Brain microvascular endothelial cell (primary cell): ENCODE data around the gene ROBO4.

Experiments
- DNase-seq: peaks from one replicate; pipeline ENCODE4 v3.0.0-alpha.2; 2020
- H3K27ac ChIP-seq: fragments of 250-450 bp; sonication (Bioruptor Pico); 2 replicates; pipeline ENCODE4 v1.5.1; 2020; ENCODE audit warnings: mild to moderate bottlenecking, moderate library complexity
- H3K27me3 ChIP-seq: fragments of 250-450 bp; sonication (Bioruptor Pico); replicated peaks from 2 replicates; pipeline ENCODE4 v1.5.1; 2020; ENCODE audit warnings: mild to moderate bottlenecking
- H3K36me3 ChIP-seq: fragments of 250-450 bp; sonication (Bioruptor Pico); replicated peaks from 2 replicates; pipeline ENCODE4 v1.5.1; 2020; ENCODE audit warnings: mild to moderate bottlenecking
- H3K4me3 ChIP-seq: 2 replicates; pipeline ENCODE4 v1.5.1; 2011; ENCODE audit warnings: low read depth, mild to moderate bottlenecking, control low read depth, low read length, moderate library complexity
- in situ Hi-C: cut with HindIII; loops from 2 replicates; pipeline ENCODE4 v1.10.0; 2017; ENCODE audit warnings: low sequenced_read_pairs, low pct_ligation_motif_present
- TF ChIP-seq, protein P1 (sequence below): IDR thresholded peaks from 2 replicates; pipeline ENCODE4 v1.5.1; 2011; ENCODE audit warnings: low read depth, mild to moderate bottlenecking, moderate library complexity, low read length, control low read depth, inconsistent platforms; ENCODE audit errors: missing control alignments

The ROBO4 gene

DNA sequence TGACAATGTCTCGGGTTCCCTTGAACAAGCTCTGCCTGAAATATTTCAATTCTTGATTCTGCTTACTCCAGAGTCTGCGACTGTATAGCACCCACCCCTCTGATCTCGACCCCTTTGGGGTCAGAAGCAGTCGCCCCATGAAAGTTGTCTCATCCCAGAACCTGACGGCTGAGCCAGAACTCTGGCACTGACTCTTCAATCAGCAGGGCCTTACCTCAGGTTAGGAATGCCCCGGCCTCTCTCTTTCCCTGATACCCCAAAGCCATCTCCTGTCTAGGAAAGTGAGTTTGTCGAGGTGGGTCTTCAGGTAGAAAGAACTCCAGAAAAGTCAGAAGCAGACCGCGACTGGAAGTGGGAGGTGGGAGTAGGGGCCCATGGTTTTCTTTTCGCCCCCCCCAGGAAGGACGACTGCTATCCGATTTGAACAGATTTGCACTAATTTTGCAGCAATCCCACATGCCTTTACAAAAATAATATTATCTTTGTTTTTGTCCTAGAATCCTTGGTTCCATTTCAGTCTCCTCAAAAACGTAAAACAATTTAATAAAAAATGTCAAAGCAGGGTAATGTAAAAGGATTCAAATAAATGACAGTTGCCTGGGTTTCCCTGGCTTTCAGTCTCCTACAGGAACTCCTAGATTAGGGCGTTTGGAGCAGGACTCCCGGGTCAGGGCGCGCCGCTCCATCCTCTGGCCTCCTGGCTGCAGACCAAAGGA, 33.3 kb downstream of the ROBO4 start:
- H3K27ac ChIP-seq = no peak overlapping the region
- H3K4me3 ChIP-seq = no peak overlapping the region
- no peaks in the 10 kb centered on the region for H3K36me3 ChIP-seq
- no peak for DNase-seq
- TF ChIP-seq, protein P1, sequence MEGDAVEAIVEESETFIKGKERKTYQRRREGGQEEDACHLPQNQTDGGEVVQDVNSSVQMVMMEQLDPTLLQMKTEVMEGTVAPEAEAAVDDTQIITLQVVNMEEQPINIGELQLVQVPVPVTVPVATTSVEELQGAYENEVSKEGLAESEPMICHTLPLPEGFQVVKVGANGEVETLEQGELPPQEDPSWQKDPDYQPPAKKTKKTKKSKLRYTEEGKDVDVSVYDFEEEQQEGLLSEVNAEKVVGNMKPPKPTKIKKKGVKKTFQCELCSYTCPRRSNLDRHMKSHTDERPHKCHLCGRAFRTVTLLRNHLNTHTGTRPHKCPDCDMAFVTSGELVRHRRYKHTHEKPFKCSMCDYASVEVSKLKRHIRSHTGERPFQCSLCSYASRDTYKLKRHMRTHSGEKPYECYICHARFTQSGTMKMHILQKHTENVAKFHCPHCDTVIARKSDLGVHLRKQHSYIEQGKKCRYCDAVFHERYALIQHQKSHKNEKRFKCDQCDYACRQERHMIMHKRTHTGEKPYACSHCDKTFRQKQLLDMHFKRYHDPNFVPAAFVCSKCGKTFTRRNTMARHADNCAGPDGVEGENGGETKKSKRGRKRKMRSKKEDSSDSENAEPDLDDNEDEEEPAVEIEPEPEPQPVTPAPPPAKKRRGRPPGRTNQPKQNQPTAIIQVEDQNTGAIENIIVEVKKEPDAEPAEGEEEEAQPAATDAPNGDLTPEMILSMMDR = no peak
- H3K27me3 ChIP-seq = peaks cover 83% of the 10 kb centered on the region
- in situ Hi-C loops = no loop called here

- TF ChIP-seq, protein P1 = no peak
- in situ Hi-C loops = no loop called here
- Histone ChIP-seq H3K4me3 (no peak overlapping the region), H3K36me3 (no peaks in the 10 kb centered on the region), H3K27ac (no peak overlapping the region), H3K27me3 (peaks cover 78% of the 10 kb centered on the region)
- DNase-seq = no peak
Measured at GRCh38 chr11:124863826-124864165, 33.9 kb downstream of the ROBO4 start.

- in situ Hi-C loops = no loop called here
- peaks cover 73% of the 10 kb centered on the region for H3K27me3 ChIP-seq
- no peaks in the 10 kb centered on the region for H3K36me3 ChIP-seq
- H3K27ac ChIP-seq = no peak overlapping the region
- TF ChIP-seq, protein P1 = no peak
- peak; percentile 16 for DNase-seq
- H3K4me3 ChIP-seq = peak overlapping the region; percentile 9
Measured at GRCh38 chr11:124863137-124863825, 34.4 kb downstream of the ROBO4 start.

DNA sequence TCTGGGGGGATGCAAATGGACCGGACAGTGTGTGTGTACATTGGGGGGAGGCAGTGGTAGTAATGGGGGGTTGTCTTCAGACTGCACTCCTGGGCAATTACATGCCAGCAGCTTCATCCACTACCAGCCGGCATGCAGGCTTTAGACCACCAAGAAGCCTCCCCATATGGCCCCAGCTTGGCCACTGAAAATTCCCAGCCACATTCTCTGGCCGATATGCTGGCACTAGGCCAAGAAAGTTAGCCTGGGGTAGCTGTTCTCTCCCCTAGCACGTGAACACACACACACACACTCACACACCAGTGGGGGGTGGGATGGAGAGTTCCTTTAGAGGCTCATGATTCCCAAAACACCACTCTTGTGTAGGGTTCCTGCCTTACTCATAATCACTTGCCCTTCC, 36.0 kb downstream of the ROBO4 start:
- no peak for DNase-seq
- TF ChIP-seq, protein P1 = no peak
- in situ Hi-C loops = no loop called here
- no peak overlapping the region for H3K4me3 ChIP-seq
- H3K27ac ChIP-seq = no peak overlapping the region
- H3K36me3 ChIP-seq = no peaks in the 10 kb centered on the region
- H3K27me3 ChIP-seq = peaks cover 59% of the 10 kb centered on the region

DNA sequence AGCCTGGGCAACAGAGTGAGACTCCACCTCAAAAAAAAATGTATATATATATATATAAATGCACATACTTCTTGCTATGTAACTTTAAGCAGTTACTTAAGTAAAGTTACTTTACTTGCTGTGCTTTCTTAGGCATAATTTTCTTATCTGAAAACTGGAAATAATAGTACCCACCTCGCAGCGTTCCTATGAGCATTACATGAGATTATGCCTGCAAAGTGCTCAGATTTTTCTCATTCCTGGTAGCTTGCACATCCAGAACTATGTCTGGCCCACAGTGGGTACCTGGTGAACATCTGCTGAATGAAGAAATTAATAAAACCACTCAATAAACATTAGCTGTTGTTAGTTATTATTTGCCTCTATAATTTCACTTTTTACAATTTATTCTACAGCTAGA, 38.5 kb downstream of the ROBO4 start:
- TF ChIP-seq, protein P1 = no peak
- Histone ChIP-seq H3K27ac (no peak overlapping the region), H3K4me3 (no peak overlapping the region), H3K36me3 (no peaks in the 10 kb centered on the region), H3K27me3 (peaks cover 36% of the 10 kb centered on the region)
- in situ Hi-C loops = no loop called here
- no peak for DNase-seq
